K562 (cell line): Measurements from ENCODE around the gene COPB2. TPM values are rescaled to one million over a fixed set of nuclear protein-coding genes. Genes with fewer than 3 reads are reported as not detected.

ENCODE experiments used
- ARID4B ChIP-seq: sonication (generic); formaldehyde crosslinking; IDR thresholded peaks from 2 replicates; pipeline ENCODE4 v1.8.0; 2022; ENCODE audit warnings: mild to moderate bottlenecking, missing genetic modification reagents
- BACH1 ChIP-seq: fragments of 200-800 bp; sonication (Bioruptor generic); IDR thresholded peaks from 2 replicates; pipeline ENCODE4 v1.6.1; 2016; ENCODE audit warnings: missing genetic modification characterization, missing compliant biosample characterization
- EWSR1 ChIP-seq: fragments of 450-650 bp; IDR thresholded peaks from 2 replicates; pipeline ENCODE4 v1.6.1; 2018; ENCODE audit warnings: borderline replicate concordance, mild to moderate bottlenecking, low read depth, moderate library complexity; ENCODE audit not compliant: partially characterized antibody
- FOXM1 ChIP-seq, 2 experiments: fragments of 450-650 bp in 1 of 2; sonication (generic) in 1 of 2; formaldehyde crosslinking in 1 of 2; IDR thresholded peaks; 2 replicates each; pipeline versions ENCODE4 v1.6.1 to v1.9.0; 2017 to 2022; ENCODE audit warnings: low read depth in 2 of 2, mild to moderate bottlenecking in 2 of 2, missing genetic modification reagents in 1 of 2, moderate library complexity in 1 of 2
- GABPB2 ChIP-seq: fragments of 250-450 bp; sonication (Bioruptor Pico); conservative IDR thresholded peaks from 2 replicates; pipeline ENCODE4 v1.5.1; 2021; ENCODE audit warnings: mild to moderate bottlenecking
- NR2C2 ChIP-seq, 2 experiments: fragments of 200-800 bp in 1 of 2; sonication (Bioruptor generic) in 1 of 2; sonication (generic) in 1 of 2; formaldehyde crosslinking in 1 of 2; IDR thresholded peaks; 2 replicates each; pipeline versions ENCODE4 v1.6.1 to v1.8.0; 2016 to 2022; ENCODE audit warnings: mild to moderate bottlenecking in 1 of 2, missing compliant biosample characterization in 1 of 2, missing genetic modification characterization in 1 of 2, missing genetic modification reagents in 1 of 2
- NRF1 ChIP-seq, 2 experiments: fragments of 450-650 bp; IDR thresholded peaks in 1 of 2; conservative IDR thresholded peaks in 1 of 2; 2 replicates each; pipeline ENCODE4 v1.6.1; 2014; ENCODE audit warnings: mild to moderate bottlenecking in 2 of 2
- PCBP1 ChIP-seq: fragments of 200-400 bp; formaldehyde crosslinking; IDR thresholded peaks from 2 replicates; pipeline ENCODE4 v1.6.1; 2018; ENCODE audit warnings: mild to moderate bottlenecking, low read depth, low read length; ENCODE audit not compliant: poor library complexity, severe bottlenecking
- RBM39 ChIP-seq: fragments of 200-400 bp; formaldehyde crosslinking; optimal IDR thresholded peaks from 2 replicates; pipeline ENCODE3; 2018; ENCODE audit warnings: low read depth, low read length
- SIX5 ChIP-seq, 2 experiments: IDR thresholded peaks; 2 replicates each; pipeline ENCODE4 v1.6.1; 2011; ENCODE audit warnings: low read length in 2 of 2, borderline replicate concordance in 1 of 2, low read depth in 1 of 2, mild to moderate bottlenecking in 1 of 2, moderate library complexity in 1 of 2; ENCODE audit not compliant: insufficient read depth in 1 of 2
- SNIP1 ChIP-seq: fragments of 450-650 bp; IDR thresholded peaks from 2 replicates; pipeline ENCODE4 v1.7.1; 2017; ENCODE audit warnings: low read depth, mild to moderate bottlenecking
- TAF1 ChIP-seq: IDR thresholded peaks from 2 replicates; pipeline ENCODE4 v1.6.1; 2011; ENCODE audit warnings: mild to moderate bottlenecking, low read length, moderate library complexity; ENCODE audit not compliant: insufficient read depth, control insufficient read depth, severe bottlenecking; ENCODE audit errors: extremely low read depth
- TCF15 ChIP-seq: fragments of 250-450 bp; sonication (Bioruptor Pico); IDR thresholded peaks from 2 replicates; pipeline ENCODE4 v1.8.0; 2022; ENCODE audit warnings: moderate library complexity, mild to moderate bottlenecking, inconsistent platforms
- polyA plus RNA-seq, 8 experiments: library from polyadenylated mRNA; depleted of rRNA in 4 of 8; stranded (reverse) in 5 of 8; unstranded in 3 of 8; fragments of >200 nt; fragmentation: Nextera tagmentation in 2 of 8; fragmentation: Illumina TruSeq in 1 of 8; extraction: Ambion mirVana in 2 of 8; extraction: Trizol in 1 of 8; gene quantifications; 2 replicates each; pipeline versions ENCODE4 v1.2.1 to v1.2.3, GENCODE V29; 2011 to 2014; ENCODE audit warnings: inconsistent platforms in 1 of 8, missing spikeins in 1 of 8
- total RNA-seq, 7 experiments: library from RNA; depleted of rRNA in 6 of 7; stranded (reverse); fragments of >200 nt in 6 of 7; fragmentation: Illumina TruSeq in 2 of 7; extraction: Trizol in 2 of 7; gene quantifications; 2 replicates each; pipeline versions ENCODE4 v1.2.1 to v1.2.3, GENCODE V29; 2011 to 2021; ENCODE audit warnings: low replicate concordance in 1 of 7

Gene COPB2
- total and polyA plus RNA-seq, 9 of the 15 experiments (the other 6 are each of a cell fraction or from before 2014, with no cell fraction given), result 64.3 to 189 (median 130) TPM

- TF ChIP-seq ARID4B (CRISPR knock-in tag), result peak; percentile 83
- TF ChIP-seq FOXM1 (IDR thresholded peaks at IDR 0.05; ENCODE audit: low read depth), result no peak
- TF ChIP-seq FOXM1 (CRISPR knock-in tag; IDR thresholded peaks at IDR 0.05; ENCODE audit: low read depth), result no peak
- TF ChIP-seq SNIP1, result no peak
- TF ChIP-seq EWSR1, result no peak
- no peak for TF ChIP-seq TCF15 (CRISPR knock-in tag)
- TF ChIP-seq TAF1, result no peak
- TF ChIP-seq PCBP1, result no peak
- TF ChIP-seq NRF1 (conservative IDR thresholded peaks at IDR 0.05 in 1 of 2, IDR thresholded peaks at IDR 0.05 in 1 of 2), result no peak
- TF ChIP-seq NR2C2 (CRISPR knock-in tag; IDR thresholded peaks at IDR 0.05), result no peak
- no peak for TF ChIP-seq NR2C2 (tag; IDR thresholded peaks at IDR 0.05)
- no peak for TF ChIP-seq BACH1 (tag)
- no peak for TF ChIP-seq RBM39
- no peak for TF ChIP-seq GABPB2 (CRISPR knock-in tag)
- no peak for TF ChIP-seq SIX5 (IDR thresholded peaks at IDR 0.05; ENCODE audit: borderline replicate concordance in 1 of 2, insufficient read depth in 1 of 2, low read depth in 1 of 2, low read length in 2 of 2)
Measured at GRCh38 chr3:139388821-139389551, 461 bp downstream of the COPB2 start (continued).
